ENCODE measurements around the gene CBX2.

The CBX2 gene

GRCh38 chr17:79821331-79822095 lies 43.6 kb downstream of the CBX2 start:
- H3K4me2 ChIP-seq (ENCODE audit: low read length), result no peak overlapping the region
- peaks cover 5% of the 10 kb centered on the region; the same call in 1 of the 2 replicates for H3K27me3 ChIP-seq (ENCODE audit: insufficient read depth, low read length)
- TF ChIP-seq EZH2 (IDR thresholded peaks at IDR 0.05; ENCODE audit: borderline replicate concordance, low read length) (no peak), CTCF (IDR thresholded peaks at IDR 0.05; ENCODE audit: low read length) (no peak)
- no peak overlapping the region for H3K27ac ChIP-seq (ENCODE audit: low read depth, low read length, poor library complexity, severe bottlenecking)
- no peaks in the 10 kb centered on the region for H3K9me2 ChIP-seq (ENCODE audit: low read depth, low read length)
- no peak overlapping the region for H2AFZ ChIP-seq (ENCODE audit: low read length)
- H3K4me3 ChIP-seq (ENCODE audit: low read depth, low read length, poor library complexity, severe bottlenecking), result no peak overlapping the region
- peaks cover 11% of the 10 kb centered on the region for H3K4me1 ChIP-seq (ENCODE audit: insufficient read depth, low read length, severe bottlenecking)
- no peak overlapping the region for H3K9ac ChIP-seq (ENCODE audit: low read length)
- H4K20me1 ChIP-seq (ENCODE audit: insufficient read depth, low read length), result no peaks in the 10 kb centered on the region
- H3K9me3 ChIP-seq (ENCODE audit: low read length), result no peaks in the 10 kb centered on the region
- H3K36me3 ChIP-seq (ENCODE audit: insufficient read depth, low read length), result no peaks in the 10 kb centered on the region
- H3F3A ChIP-seq (ENCODE audit: insufficient read depth, low read length), result no peaks in the 10 kb centered on the region
- H3K79me2 ChIP-seq (ENCODE audit: insufficient read depth, low read length), result no peaks in the 10 kb centered on the region

GRCh38 chr17:79822583-79823124 lies 44.7 kb downstream of the CBX2 start:
- H3K4me3 ChIP-seq (ENCODE audit: low read depth, low read length, poor library complexity, severe bottlenecking), result no peak overlapping the region
- no peaks in the 10 kb centered on the region for H3K9me2 ChIP-seq (ENCODE audit: low read depth, low read length)
- H3K4me1 ChIP-seq (ENCODE audit: insufficient read depth, low read length, severe bottlenecking), result peaks cover 11% of the 10 kb centered on the region
- H3K27me3 ChIP-seq (ENCODE audit: insufficient read depth, low read length), result peaks cover 5% of the 10 kb centered on the region; the same call in 1 of the 2 replicates
- H3K9me3 ChIP-seq (ENCODE audit: low read length), result no peaks in the 10 kb centered on the region
- no peaks in the 10 kb centered on the region for H3F3A ChIP-seq (ENCODE audit: insufficient read depth, low read length)
- no peak for TF ChIP-seq CTCF (IDR thresholded peaks at IDR 0.05; ENCODE audit: low read length)
- no peak for TF ChIP-seq EZH2 (IDR thresholded peaks at IDR 0.05; ENCODE audit: borderline replicate concordance, low read length)
- H3K36me3 ChIP-seq (ENCODE audit: insufficient read depth, low read length), result no peaks in the 10 kb centered on the region
- H3K79me2 ChIP-seq (ENCODE audit: insufficient read depth, low read length), result no peaks in the 10 kb centered on the region
- no peak overlapping the region for H2AFZ ChIP-seq (ENCODE audit: low read length)
- no peak overlapping the region for H3K27ac ChIP-seq (ENCODE audit: low read depth, low read length, poor library complexity, severe bottlenecking)
- no peaks in the 10 kb centered on the region for H4K20me1 ChIP-seq (ENCODE audit: insufficient read depth, low read length)
- H3K9ac ChIP-seq (ENCODE audit: low read length), result no peak overlapping the region
- no peak overlapping the region for H3K4me2 ChIP-seq (ENCODE audit: low read length)

GRCh38 chr17:79824234-79824633 lies 46.3 kb downstream of the CBX2 start:
- no peak overlapping the region for H3K9ac ChIP-seq (ENCODE audit: low read length)
- no peaks in the 10 kb centered on the region for H3F3A ChIP-seq (ENCODE audit: insufficient read depth, low read length)
- no peaks in the 10 kb centered on the region for H3K9me2 ChIP-seq (ENCODE audit: low read depth, low read length)
- H3K27me3 ChIP-seq (ENCODE audit: insufficient read depth, low read length), result peaks cover 5% of the 10 kb centered on the region; the same call in 1 of the 2 replicates
- H3K27ac ChIP-seq (ENCODE audit: low read depth, low read length, poor library complexity, severe bottlenecking), result no peak overlapping the region
- TF ChIP-seq EZH2 (IDR thresholded peaks at IDR 0.05; ENCODE audit: borderline replicate concordance, low read length), result no peak
- TF ChIP-seq CTCF (IDR thresholded peaks at IDR 0.05; ENCODE audit: low read length), result no peak
- no peaks in the 10 kb centered on the region for H3K36me3 ChIP-seq (ENCODE audit: insufficient read depth, low read length)
- no peak overlapping the region for H3K4me2 ChIP-seq (ENCODE audit: low read length)
- H2AFZ ChIP-seq (ENCODE audit: low read length), result no peak overlapping the region
- no peaks in the 10 kb centered on the region for H4K20me1 ChIP-seq (ENCODE audit: insufficient read depth, low read length)
- no peaks in the 10 kb centered on the region for H3K9me3 ChIP-seq (ENCODE audit: low read length)
- no peaks in the 10 kb centered on the region for H3K4me1 ChIP-seq (ENCODE audit: insufficient read depth, low read length, severe bottlenecking)
- H3K4me3 ChIP-seq (ENCODE audit: low read depth, low read length, poor library complexity, severe bottlenecking), result no peak overlapping the region
- no peaks in the 10 kb centered on the region for H3K79me2 ChIP-seq (ENCODE audit: insufficient read depth, low read length)
